ENCODE results near the gene CERKL.

The CERKL gene

DNA sequence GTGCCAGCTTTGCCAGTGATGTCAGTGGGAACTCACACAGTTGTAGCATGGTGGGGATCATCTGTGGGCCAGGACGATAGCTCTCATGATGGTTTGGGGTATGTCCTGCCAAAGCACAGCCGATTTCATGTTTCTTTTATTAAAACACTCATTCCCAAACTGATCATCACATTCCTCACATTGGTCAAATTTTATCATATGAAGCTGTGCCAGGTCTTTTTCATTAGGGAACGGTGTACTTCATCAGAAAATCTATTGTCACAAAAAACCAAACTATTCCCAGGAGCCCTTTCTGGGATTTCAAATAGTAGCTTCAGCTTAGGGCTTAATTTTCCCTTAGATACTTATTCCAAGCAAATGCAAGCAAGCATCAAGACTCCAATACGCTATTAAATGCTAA is 157.7 kb downstream of the CERKL start:
- Histone ChIP-seq H3K27ac (ENCODE audit: low read depth, low read length) (no peak overlapping the region), H3K79me2 (ENCODE audit: control insufficient read depth, low read length) (no peaks in the 10 kb centered on the region), H3K9me2 (replicated peaks; ENCODE audit: control insufficient read depth, low read length) (no peaks in the 10 kb centered on the region), H3K9me3 (ENCODE audit: control insufficient read depth, insufficient read depth, low read length) (no peaks in the 10 kb centered on the region), H3K4me1 (ENCODE audit: control insufficient read depth, low read length) (no peaks in the 10 kb centered on the region), H3K4me3 (ENCODE audit: low read length) (no peak overlapping the region), H3K27me3 (ENCODE audit: control insufficient read depth, low read length) (no peaks in the 10 kb centered on the region), H3F3A (ENCODE audit: control insufficient read depth, insufficient read depth) (no peaks in the 10 kb centered on the region), H3K4me2 (ENCODE audit: low read length) (no peak overlapping the region), H3K36me3 (ENCODE audit: control insufficient read depth, low read length) (peaks cover 67% of the 10 kb centered on the region), H4K20me1 (ENCODE audit: control insufficient read depth, insufficient read depth, low read depth, low read length) (no peaks in the 10 kb centered on the region)
- TF ChIP-seq EZH2phosphoT487 (IDR thresholded peaks at IDR 0.05; ENCODE audit: borderline replicate concordance, low read length), result no peak
- TF ChIP-seq, protein P1, sequence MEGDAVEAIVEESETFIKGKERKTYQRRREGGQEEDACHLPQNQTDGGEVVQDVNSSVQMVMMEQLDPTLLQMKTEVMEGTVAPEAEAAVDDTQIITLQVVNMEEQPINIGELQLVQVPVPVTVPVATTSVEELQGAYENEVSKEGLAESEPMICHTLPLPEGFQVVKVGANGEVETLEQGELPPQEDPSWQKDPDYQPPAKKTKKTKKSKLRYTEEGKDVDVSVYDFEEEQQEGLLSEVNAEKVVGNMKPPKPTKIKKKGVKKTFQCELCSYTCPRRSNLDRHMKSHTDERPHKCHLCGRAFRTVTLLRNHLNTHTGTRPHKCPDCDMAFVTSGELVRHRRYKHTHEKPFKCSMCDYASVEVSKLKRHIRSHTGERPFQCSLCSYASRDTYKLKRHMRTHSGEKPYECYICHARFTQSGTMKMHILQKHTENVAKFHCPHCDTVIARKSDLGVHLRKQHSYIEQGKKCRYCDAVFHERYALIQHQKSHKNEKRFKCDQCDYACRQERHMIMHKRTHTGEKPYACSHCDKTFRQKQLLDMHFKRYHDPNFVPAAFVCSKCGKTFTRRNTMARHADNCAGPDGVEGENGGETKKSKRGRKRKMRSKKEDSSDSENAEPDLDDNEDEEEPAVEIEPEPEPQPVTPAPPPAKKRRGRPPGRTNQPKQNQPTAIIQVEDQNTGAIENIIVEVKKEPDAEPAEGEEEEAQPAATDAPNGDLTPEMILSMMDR (IDR thresholded peaks at IDR 0.05; ENCODE audit: low read depth, low read length, poor library complexity, severe bottlenecking), result no peak
